Sigmoid colon (tissue), 7 donors: Measurements from ENCODE around the gene KIF2A. TPM values are rescaled to one million over a fixed set of nuclear protein-coding genes. Genes with fewer than 3 reads are reported as not detected.

Experiments used
- DNase-seq: peaks from one replicate; pipeline ENCODE4 v3.0.0-alpha.2; 2019
- H3K27ac ChIP-seq, 4 donors: fragments of 200-600 bp; sonication (generic); one replicate each; pipeline ENCODE4 v1.5.1; 2016 to 2019; ENCODE audit warnings: mild to moderate bottlenecking in 1 of 4
- H3K27me3 ChIP-seq, 3 donors: fragments of 200-600 bp; sonication (generic); one replicate each; pipeline ENCODE4 v1.5.1; 2019; ENCODE audit warnings: mild to moderate bottlenecking in 1 of 3
- H3K36me3 ChIP-seq, 4 donors: fragments of 200-600 bp; sonication (generic); one replicate each; pipeline ENCODE4 v1.5.1; 2016 to 2019
- H3K4me1 ChIP-seq, 4 donors: fragments of 200-600 bp; sonication (generic); one replicate each; pipeline ENCODE4 v1.5.1; 2017 to 2019
- H3K4me3 ChIP-seq, 4 donors: fragments of 200-600 bp; sonication (generic); one replicate each; pipeline ENCODE4 v1.5.1; 2017 to 2019; ENCODE audit warnings: mild to moderate bottlenecking in 2 of 4, moderate library complexity in 1 of 4
- H3K9me3 ChIP-seq, 4 donors: fragments of 200-600 bp in 3 of 4; sonication (generic) in 3 of 4; one replicate each; pipeline versions ENCODE4 v1.5.1 to v1.6.1; 2013 to 2019
- EP300 ChIP-seq, 4 donors: sonication (generic); formaldehyde crosslinking; IDR thresholded peaks; one replicate each; pipeline ENCODE4 v1.6.1; 2017; ENCODE audit warnings: antibody characterized with exemption in 4 of 4
- POLR2A ChIP-seq, 2 donors: fragments of 450-650 bp; IDR thresholded peaks; one replicate each; pipeline ENCODE4 v1.6.1; 2016; ENCODE audit warnings: antibody characterized with exemption in 2 of 2, mild to moderate bottlenecking in 2 of 2, moderate library complexity in 2 of 2
- POLR2AphosphoS5 ChIP-seq, 4 donors: sonication (generic); formaldehyde crosslinking; IDR thresholded peaks; one replicate each; pipeline ENCODE4 v1.6.1; 2017; ENCODE audit warnings: antibody characterized with exemption in 4 of 4
- WGBS, 2 donors: extraction: QIAGEN DNeasy Blood & Tissue Kit; methylation state at CpG; one replicate each; pipeline ENCODE4 v1.1.7; 2013; 5-methylcytosine and 5-hydroxymethylcytosine counted together
- intact Hi-C: fragments of 100-400 bp; cut with DNase I; formaldehyde crosslinking; loops from one replicate; pipeline ENCODE4 v1.15.1; 2023
- polyA plus RNA-seq, 3 donors: library from polyadenylated mRNA; stranded (reverse); fragments of 200-250 nt; gene quantifications; one replicate each; pipeline ENCODE4 v1.2.3, GENCODE V29; 2013
- total RNA-seq, 4 donors: library from RNA; depleted of rRNA; stranded (reverse); fragments of >200 nt; gene quantifications; one replicate each; pipeline ENCODE4 v1.1.0, GENCODE V29; 2016
- TF ChIP-seq, protein P1 (sequence below), 4 experiments: fragments of 450-650 bp in 3 of 4; fragments of 200-600 bp in 1 of 4; IDR thresholded peaks; one replicate each; pipeline ENCODE4 v1.5.1; 2016 to 2019; ENCODE audit warnings: antibody characterized with exemption in 4 of 4, mild to moderate bottlenecking in 3 of 4, moderate library complexity in 2 of 4
- donor health status: healthy with polysubstance abuse.
- donor health status: Bipolar disorder and iron deficiency.
- donor health status: healthy.

KIF2A gene
- total and polyA plus RNA-seq, 7 donors: 10.2 to 41.7 (median 29.6) TPM

DNA sequence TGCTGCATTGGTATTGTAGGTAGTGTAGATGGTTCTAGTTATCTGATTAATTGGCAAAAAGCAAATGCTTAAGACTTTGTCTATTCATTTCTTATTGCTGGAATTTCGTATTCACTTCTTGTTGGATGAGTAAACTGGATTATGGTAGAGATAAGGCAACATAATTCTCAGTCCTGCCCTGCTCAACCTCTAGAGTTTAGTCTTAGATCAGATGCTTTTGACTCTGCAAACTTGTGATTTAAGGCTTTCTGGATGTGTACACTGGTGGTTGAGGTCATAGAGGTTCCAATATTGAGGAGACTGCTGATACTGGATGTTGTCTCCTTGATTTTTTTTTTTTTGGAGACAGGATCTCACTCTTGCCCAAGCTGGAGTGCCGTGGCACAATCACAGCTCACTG, 35.0 kb downstream of the KIF2A start:
- DNase-seq: no peak

GRCh38 chr5:62341783-62342475, 35.9 kb downstream of the KIF2A start:
- no peaks in the 10 kb centered on the region for H3K27me3 ChIP-seq
- TF ChIP-seq, protein P1, sequence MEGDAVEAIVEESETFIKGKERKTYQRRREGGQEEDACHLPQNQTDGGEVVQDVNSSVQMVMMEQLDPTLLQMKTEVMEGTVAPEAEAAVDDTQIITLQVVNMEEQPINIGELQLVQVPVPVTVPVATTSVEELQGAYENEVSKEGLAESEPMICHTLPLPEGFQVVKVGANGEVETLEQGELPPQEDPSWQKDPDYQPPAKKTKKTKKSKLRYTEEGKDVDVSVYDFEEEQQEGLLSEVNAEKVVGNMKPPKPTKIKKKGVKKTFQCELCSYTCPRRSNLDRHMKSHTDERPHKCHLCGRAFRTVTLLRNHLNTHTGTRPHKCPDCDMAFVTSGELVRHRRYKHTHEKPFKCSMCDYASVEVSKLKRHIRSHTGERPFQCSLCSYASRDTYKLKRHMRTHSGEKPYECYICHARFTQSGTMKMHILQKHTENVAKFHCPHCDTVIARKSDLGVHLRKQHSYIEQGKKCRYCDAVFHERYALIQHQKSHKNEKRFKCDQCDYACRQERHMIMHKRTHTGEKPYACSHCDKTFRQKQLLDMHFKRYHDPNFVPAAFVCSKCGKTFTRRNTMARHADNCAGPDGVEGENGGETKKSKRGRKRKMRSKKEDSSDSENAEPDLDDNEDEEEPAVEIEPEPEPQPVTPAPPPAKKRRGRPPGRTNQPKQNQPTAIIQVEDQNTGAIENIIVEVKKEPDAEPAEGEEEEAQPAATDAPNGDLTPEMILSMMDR (IDR thresholded peaks at IDR 0.05): no peak
- TF ChIP-seq POLR2AphosphoS5 (IDR thresholded peaks at IDR 0.05) (no peak), EP300 (IDR thresholded peaks at IDR 0.05) (no peak), POLR2A (IDR thresholded peaks at IDR 0.05) (no peak)
- no peak overlapping the region for H3K4me3 ChIP-seq
- DNase-seq: no peak
- intact Hi-C loops: no loop called here
- no peak overlapping the region for H3K27ac ChIP-seq
- no peaks in the 10 kb centered on the region for H3K9me3 ChIP-seq
- WGBS, 2 donors: 78 to 91% methylated on average over 4 of the region's 4 CpGs
- no peaks in the 10 kb centered on the region for H3K4me1 ChIP-seq
- H3K36me3 ChIP-seq: no peaks in the 10 kb centered on the region

More for the DNA sequence above, 35.0 kb downstream of the KIF2A start:
- TF ChIP-seq POLR2AphosphoS5 (IDR thresholded peaks at IDR 0.05) (no peak), POLR2A (IDR thresholded peaks at IDR 0.05) (no peak)
- intact Hi-C loops: no loop called here
- Histone ChIP-seq H3K27me3 (no peaks in the 10 kb centered on the region), H3K27ac (no peak overlapping the region), H3K4me1 (no peaks in the 10 kb centered on the region), H3K36me3 (no peaks in the 10 kb centered on the region), H3K9me3 (no peaks in the 10 kb centered on the region), H3K4me3 (no peak overlapping the region)
- 95 to 96% methylated on average over 2 of the region's 2 CpGs for WGBS, 2 donors

GRCh38 chr5:62342476-62342837, 36.5 kb downstream of the KIF2A start:
- Histone ChIP-seq H3K27me3 (no peaks in the 10 kb centered on the region), H3K36me3 (no peaks in the 10 kb centered on the region), H3K4me1 (no peaks in the 10 kb centered on the region), H3K9me3 (no peaks in the 10 kb centered on the region), H3K27ac (no peak overlapping the region), H3K4me3 (no peak overlapping the region)
- WGBS, 2 donors: 93 to 97% methylated on average over 2 of the region's 2 CpGs
- TF ChIP-seq EP300 (IDR thresholded peaks at IDR 0.05): no peak
- no peak for TF ChIP-seq POLR2A (IDR thresholded peaks at IDR 0.05)
- TF ChIP-seq POLR2AphosphoS5 (IDR thresholded peaks at IDR 0.05): no peak
- TF ChIP-seq, protein P1 (IDR thresholded peaks at IDR 0.05): no peak
- no peak for DNase-seq
- intact Hi-C loops: no loop called here

DNA sequence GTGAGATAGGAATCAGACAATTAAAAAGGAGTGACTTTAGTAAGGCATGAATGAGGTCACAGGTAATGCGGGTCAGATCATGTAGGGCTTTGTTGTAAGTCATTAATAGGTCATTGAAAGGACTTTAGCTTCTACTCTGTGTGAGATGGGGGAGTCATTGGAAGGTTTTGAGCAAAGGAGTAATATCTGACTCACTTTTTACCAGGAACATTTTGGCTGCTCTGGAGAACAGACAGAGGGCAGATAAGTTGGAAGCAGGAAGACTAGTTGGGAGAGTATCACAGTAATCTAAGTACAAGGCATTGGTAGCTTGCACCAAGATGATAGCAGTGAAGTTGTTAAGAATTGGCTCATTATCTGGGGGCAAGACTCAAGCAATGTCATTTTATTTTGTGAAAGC, 37.4 kb downstream of the KIF2A start:
- H3K4me1 ChIP-seq: no peaks in the 10 kb centered on the region
- H3K9me3 ChIP-seq: no peaks in the 10 kb centered on the region
- H3K36me3 ChIP-seq: peaks cover 0 to 6% (median 0%) of the 10 kb centered on the region in 4 donors
- no peak overlapping the region for H3K27ac ChIP-seq
- no peak for DNase-seq
- TF ChIP-seq POLR2A (IDR thresholded peaks at IDR 0.05) (no peak), POLR2AphosphoS5 (IDR thresholded peaks at IDR 0.05) (no peak), EP300 (IDR thresholded peaks at IDR 0.05) (no peak)
- TF ChIP-seq, protein P1 (IDR thresholded peaks at IDR 0.05): no peak
- WGBS, 2 donors: 95 to 97% methylated on average over 1 of the region's 1 CpG
- H3K4me3 ChIP-seq: no peak overlapping the region
- no peaks in the 10 kb centered on the region for H3K27me3 ChIP-seq
- intact Hi-C loops: no loop called here

GRCh38 chr5:62346748-62347147, 40.7 kb downstream of the KIF2A start:
- peaks cover 0 to 39% (median 0%) of the 10 kb centered on the region in 4 donors for H3K36me3 ChIP-seq
- H3K27ac ChIP-seq: no peak overlapping the region
- H3K4me1 ChIP-seq: no peaks in the 10 kb centered on the region
- intact Hi-C loops: no loop called here
- H3K27me3 ChIP-seq: no peaks in the 10 kb centered on the region
- no peaks in the 10 kb centered on the region for H3K9me3 ChIP-seq
- TF ChIP-seq, protein P1 (IDR thresholded peaks at IDR 0.05): no peak
- TF ChIP-seq POLR2A (IDR thresholded peaks at IDR 0.05) (no peak), EP300 (IDR thresholded peaks at IDR 0.05) (no peak), POLR2AphosphoS5 (IDR thresholded peaks at IDR 0.05) (no peak)
- WGBS, 2 donors: 61 to 91% methylated on average over 2 of the region's 2 CpGs
- H3K4me3 ChIP-seq: no peak overlapping the region
- DNase-seq: no peak
